GM19395 (cell line): ENCODE results near the gene HOXA4.

Experiments
- ATAC-seq: cut with Tn5 transposase; IDR thresholded peaks from one replicate; pipeline ENCODE4 v1.9.1; 2021; ENCODE audit warnings: mild to moderate bottlenecking, moderate library complexity; ENCODE audit not compliant: unreplicated experiment

The HOXA4 gene

DNA sequence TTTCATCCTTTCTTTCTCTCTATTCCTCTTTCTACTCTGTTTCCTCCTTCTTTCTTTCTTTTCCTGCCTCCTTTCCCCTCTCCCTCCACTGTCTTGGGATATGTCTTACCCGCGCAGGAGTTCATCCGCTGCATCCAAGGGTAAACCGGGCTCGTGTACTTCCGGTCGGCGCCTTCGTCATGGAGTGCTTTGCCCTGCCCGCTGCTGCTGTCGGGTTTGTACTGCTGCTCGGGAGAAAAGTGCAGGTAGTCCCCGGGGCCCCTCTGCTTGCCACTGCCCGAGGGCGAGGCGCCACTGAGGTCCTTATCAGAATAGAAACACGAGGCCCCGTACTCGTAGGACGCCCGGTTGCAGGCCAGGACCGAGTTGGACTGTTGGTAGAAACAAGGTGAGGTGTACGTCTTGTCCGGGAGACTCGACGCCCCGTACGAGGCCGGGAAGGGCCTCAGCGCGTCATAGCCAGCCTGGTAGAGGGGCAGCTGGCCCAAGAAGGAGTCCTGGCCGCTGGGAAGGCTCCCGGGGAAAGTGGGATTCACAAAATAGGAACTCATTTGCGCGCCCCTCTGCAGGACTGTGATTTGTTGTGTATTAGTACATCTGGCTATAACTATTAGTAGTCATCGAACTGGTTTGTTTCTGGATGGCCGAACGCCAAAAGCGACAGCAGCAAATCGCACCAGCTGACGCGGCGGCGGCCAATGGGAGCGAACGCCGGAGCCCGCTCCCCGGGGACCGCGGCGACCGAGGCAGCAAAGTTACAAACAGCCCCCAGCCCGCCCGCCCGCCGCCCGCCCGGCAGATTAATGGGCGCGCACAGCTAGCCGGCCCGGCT, 16.9 kb upstream of the HOXA4 start, which contains the start of gene HOXA6:
Gene HOXA6, minus strand, starts transcription at position 576 of the 832 bp plus-strand sequence. Its CDS starts 25 bp downstream, at position 551.
- no peak for ATAC-seq

DNA sequence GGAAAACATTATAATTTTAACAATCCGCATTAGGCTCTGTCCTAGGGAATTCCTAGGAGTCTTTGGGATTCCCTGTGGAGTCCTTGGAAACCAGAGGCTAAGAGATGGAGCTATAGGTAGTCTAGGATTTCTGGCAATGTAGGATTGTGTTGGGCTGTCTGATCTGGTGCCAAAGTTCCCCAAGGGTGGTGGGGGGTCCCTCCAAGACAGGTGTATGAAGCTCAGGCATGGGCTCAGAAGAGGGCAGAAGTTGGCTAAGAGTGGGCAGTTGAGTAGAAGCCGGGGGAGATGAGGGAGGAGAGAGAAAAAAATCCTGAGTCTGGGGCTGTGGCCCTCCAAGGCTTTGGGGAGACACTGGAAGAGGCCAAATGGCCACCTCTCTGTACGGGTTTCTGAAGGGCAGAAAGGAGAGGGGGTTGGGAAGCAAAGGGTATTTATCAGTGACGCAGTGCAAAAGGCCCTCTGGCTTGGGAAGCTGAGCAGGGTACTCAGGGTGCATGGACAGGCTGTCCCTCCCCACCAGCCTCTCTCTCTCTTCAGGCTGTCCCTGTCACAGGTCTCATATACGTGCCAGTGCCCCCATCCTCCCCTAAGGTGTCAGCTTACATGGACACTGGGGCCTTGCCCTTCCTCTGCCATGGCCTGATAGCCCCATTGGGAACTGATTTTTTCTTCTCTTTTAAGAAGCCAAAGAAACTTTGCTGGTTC, 16.1 kb upstream of the HOXA4 start:
- no peak for ATAC-seq

DNA sequence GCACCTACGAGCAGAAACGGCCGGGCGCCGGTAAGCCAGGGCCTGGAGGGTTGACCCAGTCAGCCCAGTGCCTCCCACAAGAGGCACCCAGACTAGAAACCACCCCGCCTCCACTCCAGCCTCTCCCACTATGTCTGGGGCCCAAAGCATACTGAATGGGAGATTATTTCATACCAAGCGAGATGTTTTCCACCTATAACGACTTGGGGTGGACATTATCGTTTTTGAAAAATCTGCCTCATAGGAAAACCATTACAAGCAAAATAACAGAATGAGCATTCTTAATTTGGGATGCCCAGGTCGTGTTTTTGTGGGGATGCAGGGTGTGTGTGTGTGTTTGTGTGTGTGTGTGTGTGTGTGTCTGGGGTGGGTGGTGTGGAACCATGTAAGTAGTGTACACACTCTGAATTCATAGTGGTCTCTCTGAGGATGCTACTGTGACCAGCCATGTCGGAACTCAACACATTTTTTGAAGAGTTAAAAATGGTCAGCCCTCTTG, 15.4 kb upstream of the HOXA4 start:
- ATAC-seq = no peak

DNA sequence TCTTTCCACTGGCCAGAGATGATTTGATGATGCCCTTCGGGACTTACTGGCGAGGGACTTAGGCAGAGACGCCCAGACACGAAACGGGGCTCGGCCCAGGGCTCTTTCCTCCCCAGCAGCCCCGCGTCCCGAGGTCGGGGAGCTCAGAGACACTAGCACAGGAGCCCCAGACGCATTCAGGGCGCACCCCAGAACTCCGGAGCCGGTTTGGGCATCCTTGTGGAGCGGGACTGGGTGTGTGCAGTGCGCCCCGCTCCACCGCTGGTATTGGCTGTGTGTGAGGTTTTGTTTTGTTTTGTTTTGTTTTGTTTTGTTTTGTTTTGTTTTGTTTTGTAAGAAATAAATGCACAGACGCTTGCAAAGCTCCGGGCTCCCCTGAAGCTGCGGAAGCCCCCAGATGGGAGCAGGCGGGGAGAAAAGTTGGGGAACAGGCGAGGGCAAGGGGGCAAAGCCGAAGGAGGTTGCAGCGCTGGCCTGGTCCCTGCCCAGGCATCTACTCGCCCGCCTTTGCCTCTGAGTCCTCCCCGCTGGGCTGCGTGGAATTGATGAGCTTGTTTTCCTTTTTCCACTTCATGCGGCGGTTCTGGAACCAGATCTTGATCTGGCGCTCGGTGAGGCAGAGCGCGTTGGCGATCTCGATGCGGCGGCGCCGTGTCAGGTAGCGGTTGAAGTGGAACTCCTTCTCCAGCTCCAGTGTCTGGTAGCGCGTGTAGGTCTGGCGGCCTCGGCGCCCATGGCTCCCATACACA, 14.8 kb upstream of the HOXA4 start:
- ATAC-seq = no peak

DNA sequence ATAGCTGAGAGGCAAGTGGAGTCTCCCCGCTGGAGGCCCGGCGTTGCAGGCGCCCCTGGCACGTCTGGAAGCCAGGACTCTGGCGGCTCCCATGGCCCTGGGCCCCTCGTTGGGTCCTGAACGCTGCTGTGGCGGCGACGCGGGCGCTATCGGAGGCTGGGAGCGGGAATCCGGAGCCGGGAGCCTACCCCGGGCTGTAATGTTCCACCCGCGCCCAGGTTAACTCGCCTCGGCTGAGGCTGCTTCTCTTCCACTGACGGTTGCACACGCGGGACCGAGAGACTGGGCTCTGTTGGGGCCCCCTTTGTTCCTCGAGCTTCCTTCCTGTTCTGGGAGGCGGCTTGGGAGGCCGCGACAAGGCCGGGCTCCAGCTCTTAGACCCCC, 14.2 kb upstream of the HOXA4 start:
- ATAC-seq = no peak

DNA sequence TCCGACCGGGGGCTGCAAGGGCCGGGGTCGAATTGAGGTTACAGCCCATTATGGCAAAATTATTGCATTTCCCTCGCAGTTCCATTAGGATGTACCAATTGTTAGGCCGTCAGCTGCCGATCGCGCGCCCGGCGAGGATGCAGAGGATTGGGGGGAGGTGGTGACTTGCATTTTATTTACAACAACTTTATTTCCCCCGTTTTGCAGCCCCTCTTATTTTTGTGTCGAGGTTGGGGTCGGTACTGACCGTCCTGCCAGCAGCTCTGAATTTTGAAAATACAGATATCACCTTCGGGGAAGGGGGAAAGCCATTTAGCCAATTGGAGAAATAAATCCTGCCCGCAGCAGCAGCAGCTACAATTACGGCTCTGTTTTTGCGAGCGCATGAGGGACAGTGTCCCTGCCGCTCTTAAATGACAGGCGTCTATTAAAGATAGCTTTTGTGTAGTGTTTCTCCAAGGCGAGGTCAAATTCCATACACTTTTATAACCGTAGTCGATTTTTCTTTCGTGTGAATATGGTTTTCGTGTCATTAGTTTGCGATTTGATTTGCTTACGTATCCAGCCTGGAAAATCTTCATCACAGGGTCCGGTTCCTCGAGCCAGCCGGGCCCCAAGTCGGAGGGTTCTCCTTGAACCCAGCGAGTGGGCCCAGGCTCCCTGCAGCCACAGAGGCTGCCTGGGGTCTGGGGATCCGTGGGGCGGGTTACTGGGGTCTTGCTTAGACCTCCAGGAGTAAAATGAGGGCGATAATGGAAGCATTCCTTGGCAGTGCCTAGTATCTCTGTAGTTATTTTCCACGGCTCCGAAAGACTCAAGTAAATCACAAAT, 13.6 kb upstream of the HOXA4 start:
- no peak for ATAC-seq

DNA sequence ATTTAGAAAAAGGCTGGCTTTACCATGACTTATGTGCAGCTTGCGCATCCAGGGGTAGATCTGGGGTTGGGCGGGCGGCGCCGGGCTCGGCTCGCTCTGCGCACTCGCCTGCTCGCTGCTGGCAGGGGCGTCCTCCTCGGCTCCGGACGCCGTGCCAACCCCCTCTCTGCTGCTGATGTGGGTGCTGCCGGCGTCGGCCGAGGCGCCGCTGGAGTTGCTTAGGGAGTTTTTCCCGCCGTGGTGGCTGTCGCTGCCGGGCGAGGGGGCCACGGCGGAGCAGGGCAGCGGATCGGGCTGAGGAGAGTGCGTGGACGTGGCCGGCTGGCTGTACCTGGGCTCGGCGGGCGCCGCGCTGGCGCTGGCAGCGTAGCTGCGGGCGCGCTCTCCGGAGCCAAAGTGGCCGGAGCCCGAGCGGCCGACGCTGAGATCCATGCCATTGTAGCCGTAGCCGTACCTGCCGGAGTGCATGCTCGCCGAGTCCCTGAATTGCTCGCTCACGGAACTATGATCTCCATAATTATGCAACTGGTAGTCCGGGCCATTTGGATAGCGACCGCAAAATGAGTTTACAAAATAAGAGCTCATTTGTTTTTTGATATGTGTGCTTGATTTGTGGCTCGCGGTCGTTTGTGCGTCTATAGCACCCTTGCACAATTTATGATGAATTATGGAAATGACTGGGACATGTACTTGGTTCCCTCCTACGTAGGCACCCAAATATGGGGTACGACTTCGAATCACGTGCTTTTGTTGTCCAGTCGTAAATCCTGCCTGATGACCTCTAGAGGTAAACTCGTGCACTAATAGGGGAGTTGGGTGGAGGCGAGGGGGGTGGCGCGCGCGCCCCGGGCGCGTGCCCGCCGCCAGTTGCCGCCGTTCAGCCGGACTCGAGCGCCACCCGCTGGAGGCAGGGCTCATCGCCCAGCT, 12.7 kb upstream of the HOXA4 start, which contains the start of gene HOXA5:
Gene HOXA5, minus strand, starts transcription at position 659 of the 927 bp plus-strand sequence. Its CDS starts 74 bp downstream, at position 585.
- no peak for ATAC-seq

DNA sequence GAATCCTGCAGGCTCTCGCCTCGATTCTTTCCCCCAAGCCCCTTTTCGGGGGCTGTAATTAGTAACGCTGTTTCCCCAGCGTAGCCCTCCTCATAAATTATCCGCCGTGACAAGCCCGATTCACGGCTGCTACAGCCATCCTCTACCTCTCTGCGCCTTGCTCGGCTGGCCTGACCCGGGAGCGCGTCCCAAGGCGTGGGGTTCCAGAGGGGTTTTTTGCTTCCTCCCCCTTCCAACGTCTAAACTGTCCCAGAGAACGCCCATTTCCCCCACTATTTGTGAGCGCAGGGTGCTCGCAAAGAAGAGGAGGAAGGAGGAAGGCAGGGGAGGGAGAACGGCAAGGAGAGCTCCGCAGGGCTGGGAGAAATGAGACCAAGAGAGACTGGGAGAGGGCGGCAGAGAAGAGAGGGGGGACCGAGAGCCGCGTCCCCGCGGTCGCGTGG, 12.0 kb upstream of the HOXA4 start:
- no peak for ATAC-seq

DNA sequence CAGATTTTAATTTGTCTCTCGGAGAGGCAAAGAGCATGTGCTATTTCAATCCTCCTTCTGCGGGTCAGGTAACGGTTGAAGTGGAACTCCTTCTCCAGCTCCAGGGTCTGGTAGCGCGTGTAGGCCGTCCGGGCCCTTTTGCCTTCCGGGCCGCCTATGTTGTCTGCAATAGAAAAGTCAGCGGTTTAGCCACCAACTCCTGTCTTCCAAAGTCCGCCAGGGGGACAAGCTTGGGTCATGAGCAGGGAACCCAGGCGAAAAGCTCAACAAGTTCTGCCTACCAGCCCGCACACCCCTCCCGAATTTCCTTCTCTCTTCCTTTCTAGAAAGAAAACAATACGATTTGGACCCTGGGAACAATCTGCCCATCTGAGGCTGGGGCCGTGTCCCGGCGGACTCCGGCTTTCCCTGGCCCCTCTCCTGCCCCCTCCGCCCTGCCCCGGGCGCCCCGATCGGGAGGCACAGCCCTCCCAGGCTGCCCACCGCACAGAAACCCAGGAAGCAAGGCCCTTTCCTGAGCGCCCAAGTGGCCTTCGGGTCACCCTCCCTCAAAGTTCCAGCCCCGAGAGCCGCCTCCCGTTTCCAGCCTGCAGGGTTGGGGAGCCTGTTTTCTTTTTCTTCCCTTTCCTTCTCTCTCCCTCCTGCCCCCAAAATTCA, 11.5 kb upstream of the HOXA4 start:
- no peak for ATAC-seq

DNA sequence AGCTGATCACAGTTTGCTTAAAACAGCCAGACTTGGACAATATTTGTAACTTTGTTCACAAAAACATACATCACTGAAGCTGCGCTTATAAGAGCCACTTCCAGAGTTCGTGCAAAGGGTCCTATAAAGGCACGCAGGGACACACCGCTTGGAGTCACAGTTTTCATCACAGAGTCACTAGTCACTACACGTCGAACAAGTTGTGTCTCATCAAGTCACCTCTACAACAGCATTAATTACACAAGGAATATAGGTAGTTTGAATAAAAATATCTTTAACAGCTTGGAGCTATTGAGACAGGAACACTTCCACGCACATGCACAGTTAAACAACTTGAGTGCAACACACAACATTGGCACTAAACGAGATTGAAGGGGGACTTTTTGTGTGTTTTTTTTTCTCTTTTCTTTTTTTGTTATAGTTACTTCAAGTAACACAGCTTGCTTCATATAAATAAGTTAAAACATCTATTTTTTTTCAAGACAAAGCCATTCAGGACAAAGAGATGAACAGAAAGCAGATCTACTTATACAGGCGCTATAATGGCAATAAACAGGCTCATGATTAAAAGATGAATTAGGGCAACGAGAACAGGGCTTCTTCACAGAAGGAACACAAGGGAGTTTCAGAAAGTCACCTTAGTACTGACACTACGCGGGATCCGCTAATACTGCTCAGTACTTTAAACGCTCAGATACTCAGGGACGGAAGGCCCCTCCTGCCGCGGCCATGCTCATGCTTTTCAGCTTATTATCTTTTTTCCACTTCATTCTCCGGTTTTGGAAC, 10.8 kb upstream of the HOXA4 start:
- no peak for ATAC-seq

DNA sequence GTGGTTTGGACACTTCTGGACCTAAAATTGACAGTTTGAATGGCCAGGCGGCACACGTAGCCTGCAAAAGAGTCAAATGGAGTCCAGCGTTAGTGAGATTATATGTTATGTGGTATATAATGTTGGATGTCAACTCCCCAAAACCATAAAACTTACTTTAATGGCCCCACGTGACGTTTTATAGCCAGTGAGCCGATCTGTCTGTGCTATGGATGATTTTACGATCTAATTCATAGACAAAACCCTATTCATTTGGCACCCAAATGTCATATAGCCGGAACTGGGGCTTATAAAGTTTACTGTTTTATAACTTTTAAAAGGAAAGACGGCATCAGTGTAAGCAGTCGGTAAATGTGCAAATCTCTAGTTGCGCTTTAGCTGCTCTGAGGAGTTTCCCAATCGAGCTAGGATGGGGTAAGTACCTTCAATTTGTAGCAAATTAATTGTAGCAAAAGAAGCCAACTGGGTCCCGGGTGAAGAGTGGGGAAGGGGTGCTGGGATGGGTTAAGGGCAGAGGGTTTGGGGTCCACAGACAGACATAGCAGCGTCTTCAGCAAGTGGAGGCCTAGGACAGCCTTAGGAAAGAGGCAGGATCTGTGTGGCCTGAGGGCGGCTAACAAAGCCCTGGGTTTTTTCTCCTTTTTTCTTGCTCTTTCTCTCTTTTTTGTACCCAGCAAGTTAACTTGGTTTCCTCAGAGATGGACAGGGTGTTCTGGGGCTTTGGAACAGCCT, 9.7 kb upstream of the HOXA4 start:
- no peak for ATAC-seq

DNA sequence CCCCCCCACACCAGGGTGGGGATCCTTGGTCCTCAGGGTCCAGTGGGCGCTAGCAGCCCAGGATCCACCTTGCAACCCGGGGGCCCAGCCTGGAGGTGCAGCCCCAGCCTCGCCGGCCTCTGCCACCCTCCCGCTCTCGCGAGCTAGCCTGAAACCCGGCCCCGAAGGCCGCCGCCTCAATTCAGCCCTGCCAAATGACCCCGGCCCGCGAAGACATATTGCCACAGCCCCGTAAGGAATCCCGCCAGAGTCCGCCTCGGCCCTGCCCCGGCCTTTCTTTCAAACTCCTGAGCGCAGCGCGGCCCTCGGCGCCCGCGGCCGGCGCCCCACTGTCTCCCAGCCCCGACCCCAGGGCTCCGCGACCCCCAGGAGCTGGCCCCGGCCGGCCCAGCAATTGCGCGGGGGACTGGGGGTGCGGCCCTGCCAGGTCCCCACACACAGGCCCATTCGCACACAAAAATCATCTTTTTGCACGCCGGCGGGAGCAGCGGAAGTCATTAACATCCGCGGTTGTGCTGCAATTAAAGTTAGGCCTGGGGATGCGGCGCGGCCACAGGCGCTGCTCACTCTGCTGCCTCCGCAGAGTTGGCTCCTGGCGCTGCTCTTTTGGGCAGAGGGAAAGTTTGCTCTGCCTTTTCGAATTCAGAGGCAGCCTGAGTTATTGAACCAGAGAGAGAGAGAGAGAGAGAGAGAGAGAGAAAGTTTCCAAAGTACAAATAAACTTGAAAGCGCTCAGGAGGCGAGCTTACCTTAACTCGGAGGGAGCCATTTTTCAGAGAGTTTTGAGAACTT, 9.0 kb upstream of the HOXA4 start:
- ATAC-seq = no peak

DNA sequence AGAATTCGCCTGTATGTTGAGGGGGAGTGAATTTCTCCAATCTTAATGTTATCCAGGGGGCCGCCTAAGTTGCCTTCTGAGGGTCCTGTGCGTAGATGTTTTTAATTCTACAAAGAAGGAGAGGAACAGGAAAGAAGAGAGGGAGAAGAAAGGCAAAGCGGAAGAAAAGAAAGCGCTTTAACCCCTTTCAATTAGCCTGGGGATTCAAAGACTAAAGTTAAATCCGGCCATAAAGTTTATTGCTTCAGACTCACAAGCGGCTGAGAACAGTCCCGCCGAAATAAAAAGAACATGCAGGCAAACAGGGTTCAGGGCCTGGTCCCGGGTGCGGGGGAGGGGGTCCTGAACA, 8.4 kb upstream of the HOXA4 start:
- ATAC-seq = no peak

DNA sequence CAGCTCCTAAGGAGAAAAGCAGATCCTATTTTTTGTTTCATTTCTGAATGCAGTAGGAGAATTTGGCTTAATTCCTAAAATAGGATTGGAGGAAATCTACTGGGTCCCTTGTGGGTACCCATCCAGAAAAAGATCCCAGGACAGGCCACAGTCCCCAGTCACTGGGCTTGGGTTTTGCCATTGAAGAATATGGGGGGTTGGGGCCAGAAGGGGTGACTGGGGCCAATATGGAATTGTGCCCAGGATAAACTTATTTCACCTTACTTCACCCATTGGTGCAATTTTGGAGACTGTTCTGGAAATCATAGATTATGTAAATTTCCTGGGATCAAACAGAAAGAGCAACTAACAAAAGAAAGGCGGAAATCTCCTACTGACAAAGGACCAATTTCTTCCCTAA, 7.9 kb upstream of the HOXA4 start:
- ATAC-seq = no peak

DNA sequence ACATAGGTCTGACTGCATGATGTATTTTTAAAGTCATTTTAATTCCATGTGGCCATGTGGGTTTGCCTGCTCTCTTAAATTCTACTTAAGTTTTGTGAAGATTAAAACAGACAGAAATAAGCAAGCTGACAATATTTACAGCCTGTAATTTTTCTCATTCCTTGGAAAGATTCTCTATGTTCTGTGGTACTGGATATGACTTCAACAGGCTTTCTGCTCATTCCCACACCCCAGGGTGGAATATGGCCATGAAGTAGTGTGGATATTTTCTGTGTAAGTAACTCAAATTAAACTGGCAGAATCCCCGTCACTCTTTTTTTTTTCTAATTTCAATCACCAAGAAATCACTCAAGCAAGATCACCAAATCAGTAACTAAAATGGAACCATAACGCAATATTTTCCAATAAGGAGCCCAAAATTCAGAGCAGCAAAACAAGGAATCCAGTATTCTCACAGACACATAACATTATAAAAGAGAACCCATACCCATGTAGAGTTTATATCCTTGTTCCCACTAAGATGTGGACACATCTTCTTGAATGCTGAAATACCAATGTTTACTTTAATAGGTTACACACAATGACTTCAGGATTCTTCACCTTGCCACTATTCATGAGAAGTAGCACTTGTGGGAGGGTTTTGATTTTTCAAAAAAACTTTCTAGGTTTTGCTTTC, 7.2 kb upstream of the HOXA4 start:
- no peak for ATAC-seq

DNA sequence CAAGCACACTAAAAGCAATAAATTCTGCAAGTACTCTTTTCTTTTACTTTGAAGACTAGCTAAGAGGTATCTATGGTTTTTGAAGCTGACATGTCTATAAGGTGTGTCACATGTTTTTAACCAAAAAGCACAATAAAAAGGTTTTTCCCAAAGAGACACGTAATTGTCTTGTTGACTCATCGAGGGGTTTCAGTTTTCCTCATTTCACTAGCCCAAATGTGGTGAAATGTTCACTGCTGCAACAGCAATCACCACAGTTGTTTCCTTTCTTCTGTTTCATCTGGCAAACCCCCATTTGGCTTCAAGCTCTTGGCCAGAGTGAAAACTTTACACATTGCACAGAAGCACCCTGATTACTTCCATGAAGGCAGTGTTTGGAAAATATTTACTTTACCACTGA, 3.8 kb upstream of the HOXA4 start:
- no peak for ATAC-seq
